Mesendoderm (in vitro differentiated cells): ENCODE data around the gene TAF1B.

Source experiments
- DNase-seq: peaks from one replicate; pipeline ENCODE4 v3.0.0; 2013
- H2AK5ac ChIP-seq: 2 replicates; pipeline ENCODE4 v1.6.1; 2013; ENCODE audit warnings: low read length, inconsistent platforms
- H2BK120ac ChIP-seq: 2 replicates; pipeline ENCODE4 v1.6.1; 2013; ENCODE audit warnings: low read depth, mild to moderate bottlenecking, low read length, moderate library complexity, mixed read lengths
- H2BK15ac ChIP-seq: replicated peaks from 2 replicates; pipeline ENCODE4 v1.6.1; 2013; ENCODE audit warnings: low read depth, mild to moderate bottlenecking, moderate library complexity
- H2BK5ac ChIP-seq: 2 replicates; pipeline ENCODE4 v1.6.1; 2013; ENCODE audit warnings: low read length, inconsistent platforms
- H3K18ac ChIP-seq: 2 replicates; pipeline ENCODE4 v1.6.1; 2013; ENCODE audit warnings: mild to moderate bottlenecking, low read length, mixed read lengths
- H3K23ac ChIP-seq: one replicate; pipeline ENCODE4 v1.6.1; 2013; ENCODE audit warnings: low read length
- H3K27ac ChIP-seq: 2 replicates; pipeline ENCODE4 v1.5.1; 2013; ENCODE audit warnings: low read depth, mild to moderate bottlenecking, inconsistent platforms, low read length, moderate library complexity
- H3K27me3 ChIP-seq: 2 replicates; pipeline ENCODE4 v1.6.1; 2013; ENCODE audit warnings: low read length, control low read depth, mild to moderate bottlenecking, inconsistent platforms; ENCODE audit not compliant: insufficient read depth, poor library complexity
- H3K36me3 ChIP-seq: 2 replicates; pipeline ENCODE4 v1.6.1; 2013; ENCODE audit warnings: low read length, inconsistent platforms; ENCODE audit not compliant: control insufficient read depth, insufficient read depth
- H3K4ac ChIP-seq: one replicate; pipeline ENCODE4 v1.6.1; 2013; ENCODE audit warnings: low read depth, mild to moderate bottlenecking, low read length, moderate library complexity
- H3K4me1 ChIP-seq: 2 replicates; pipeline ENCODE4 v1.6.1; 2013; ENCODE audit warnings: low read depth, low read length, inconsistent platforms; ENCODE audit not compliant: control insufficient read depth
- H3K4me2 ChIP-seq: 2 replicates; pipeline ENCODE4 v1.6.1; 2013; ENCODE audit warnings: low read length
- H3K4me3 ChIP-seq: 2 replicates; pipeline ENCODE4 v1.5.1; 2013; ENCODE audit warnings: mild to moderate bottlenecking, low read length
- H3K56ac ChIP-seq: one replicate; pipeline ENCODE4 v1.6.1; 2013; ENCODE audit warnings: low read length
- H3K79me1 ChIP-seq: 2 replicates; pipeline ENCODE4 v1.6.1; 2013; ENCODE audit warnings: low read length, inconsistent platforms
- H3K79me2 ChIP-seq: 2 replicates; pipeline ENCODE4 v1.6.1; 2013; ENCODE audit warnings: mild to moderate bottlenecking, low read length; ENCODE audit not compliant: control insufficient read depth, insufficient read depth
- H3K9ac ChIP-seq: 2 replicates; pipeline ENCODE4 v1.6.1; 2013; ENCODE audit warnings: low read length, inconsistent platforms
- H4K5ac ChIP-seq: one replicate; pipeline ENCODE4 v1.6.1; 2013; ENCODE audit warnings: low read length
- H4K8ac ChIP-seq: one replicate; pipeline ENCODE4 v1.6.1; 2013; ENCODE audit warnings: low read depth, mild to moderate bottlenecking, control low read depth, low read length, moderate library complexity
- WGBS: extraction: QIAGEN DNeasy Blood & Tissue Kit; methylation state at CpG from one replicate; pipeline ENCODE4 v1.1.7; 2013; ENCODE audit warnings: low lambda C conversion rate, missing lambda C conversion rate; ENCODE audit not compliant: insufficient coverage; ENCODE audit errors: extremely low coverage; 5-methylcytosine and 5-hydroxymethylcytosine counted together

The TAF1B gene

GRCh38 chr2:9797681-9798556, 45.4 kb upstream of the TAF1B start:
- H4K8ac ChIP-seq = no peak overlapping the region
- no peak overlapping the region for H3K4me3 ChIP-seq
- H2BK120ac ChIP-seq = no peak overlapping the region
- H2BK15ac ChIP-seq = no peak overlapping the region
- no peak overlapping the region for H3K56ac ChIP-seq
- no peak for DNase-seq
- no peaks in the 10 kb centered on the region for H3K36me3 ChIP-seq
- H3K9ac ChIP-seq = no peak overlapping the region
- no peak overlapping the region for H3K27ac ChIP-seq
- H3K4ac ChIP-seq = no peak overlapping the region
- no peak overlapping the region for H3K23ac ChIP-seq
- no peaks in the 10 kb centered on the region for H3K79me1 ChIP-seq
- H2BK5ac ChIP-seq = no peak overlapping the region
- WGBS = no CpG with 5 or more reads among the region's 18 CpGs
- no peak overlapping the region for H3K18ac ChIP-seq
- H3K79me2 ChIP-seq = no peaks in the 10 kb centered on the region
- peaks cover 3% of the 10 kb centered on the region for H3K4me1 ChIP-seq
- H3K4me2 ChIP-seq = no peak overlapping the region
- H3K27me3 ChIP-seq = no peaks in the 10 kb centered on the region
- H4K5ac ChIP-seq = no peak overlapping the region
- H2AK5ac ChIP-seq = no peak overlapping the region

- Histone ChIP-seq H4K5ac (no peak overlapping the region), H3K4me3 (no peak overlapping the region), H3K4ac (no peak overlapping the region), H3K36me3 (no peaks in the 10 kb centered on the region), H3K4me2 (no peak overlapping the region), H3K18ac (no peak overlapping the region), H2AK5ac (no peak overlapping the region), H3K79me1 (no peaks in the 10 kb centered on the region), H2BK120ac (no peak overlapping the region), H4K8ac (no peak overlapping the region), H3K23ac (no peak overlapping the region), H3K27ac (no peak overlapping the region), H3K4me1 (peaks cover 3% of the 10 kb centered on the region), H3K79me2 (no peaks in the 10 kb centered on the region), H2BK5ac (no peak overlapping the region), H3K56ac (no peak overlapping the region), H3K9ac (no peak overlapping the region), H2BK15ac (no peak overlapping the region), H3K27me3 (no peaks in the 10 kb centered on the region)
- no peak for DNase-seq
- no CpG with 5 or more reads among the region's 11 CpGs for WGBS
Observed at GRCh38 chr2:9799011-9799596, 44.2 kb upstream of the TAF1B start.

GRCh38 chr2:9799729-9800632, 43.3 kb upstream of the TAF1B start:
- H4K5ac ChIP-seq = no peak overlapping the region
- no peak overlapping the region for H3K4ac ChIP-seq
- H3K27me3 ChIP-seq = no peaks in the 10 kb centered on the region
- no peaks in the 10 kb centered on the region for H3K36me3 ChIP-seq
- no CpG with 5 or more reads among the region's 14 CpGs for WGBS
- no peaks in the 10 kb centered on the region for H3K79me2 ChIP-seq
- no peak overlapping the region for H3K4me2 ChIP-seq
- no peak overlapping the region for H3K4me3 ChIP-seq
- no peak overlapping the region for H2BK120ac ChIP-seq
- no peak overlapping the region for H2BK5ac ChIP-seq
- H3K9ac ChIP-seq = no peak overlapping the region
- H3K56ac ChIP-seq = no peak overlapping the region
- H3K18ac ChIP-seq = no peak overlapping the region
- H2AK5ac ChIP-seq = no peak overlapping the region
- H3K23ac ChIP-seq = no peak overlapping the region
- no peak overlapping the region for H4K8ac ChIP-seq
- no peak overlapping the region for H2BK15ac ChIP-seq
- H3K4me1 ChIP-seq = peaks cover 3% of the 10 kb centered on the region
- peak; percentile 93 for DNase-seq
- H3K27ac ChIP-seq = no peak overlapping the region
- no peaks in the 10 kb centered on the region for H3K79me1 ChIP-seq

- peaks cover 3% of the 10 kb centered on the region for H3K4me1 ChIP-seq
- H3K36me3 ChIP-seq = no peaks in the 10 kb centered on the region
- no peak overlapping the region for H3K56ac ChIP-seq
- no peak overlapping the region for H4K8ac ChIP-seq
- no peak overlapping the region for H3K4ac ChIP-seq
- no peak overlapping the region for H3K9ac ChIP-seq
- H2AK5ac ChIP-seq = no peak overlapping the region
- no CpG with 5 or more reads among the region's 5 CpGs for WGBS
- no peak overlapping the region for H3K27ac ChIP-seq
- no peak overlapping the region for H3K4me2 ChIP-seq
- no peaks in the 10 kb centered on the region for H3K27me3 ChIP-seq
- H3K23ac ChIP-seq = no peak overlapping the region
- H2BK5ac ChIP-seq = no peak overlapping the region
- H3K4me3 ChIP-seq = no peak overlapping the region
- no peak overlapping the region for H2BK120ac ChIP-seq
- no peaks in the 10 kb centered on the region for H3K79me2 ChIP-seq
- H2BK15ac ChIP-seq = no peak overlapping the region
- no peak for DNase-seq
- no peaks in the 10 kb centered on the region for H3K79me1 ChIP-seq
- no peak overlapping the region for H4K5ac ChIP-seq
- H3K18ac ChIP-seq = no peak overlapping the region
Observed at GRCh38 chr2:9800639-9800974, 42.7 kb upstream of the TAF1B start.

GRCh38 chr2:9800975-9801726, 42.1 kb upstream of the TAF1B start:
- no peak overlapping the region for H2AK5ac ChIP-seq
- H3K27ac ChIP-seq = peak overlapping the region; percentile 17
- peaks cover 3% of the 10 kb centered on the region for H3K4me1 ChIP-seq
- H2BK5ac ChIP-seq = no peak overlapping the region
- H3K23ac ChIP-seq = no peak overlapping the region
- H3K4me2 ChIP-seq = no peak overlapping the region
- H3K27me3 ChIP-seq = no peaks in the 10 kb centered on the region
- H4K8ac ChIP-seq = no peak overlapping the region
- H3K4ac ChIP-seq = peak overlapping the region; percentile 0
- no peaks in the 10 kb centered on the region for H3K79me1 ChIP-seq
- no peak overlapping the region for H3K18ac ChIP-seq
- no peak overlapping the region for H2BK15ac ChIP-seq
- peak; percentile 42 for DNase-seq
- H2BK120ac ChIP-seq = no peak overlapping the region
- H3K36me3 ChIP-seq = no peaks in the 10 kb centered on the region
- WGBS = no CpG with 5 or more reads among the region's 25 CpGs
- H3K4me3 ChIP-seq = no peak overlapping the region
- no peaks in the 10 kb centered on the region for H3K79me2 ChIP-seq
- H4K5ac ChIP-seq = no peak overlapping the region
- peak overlapping the region; percentile 50 for H3K56ac ChIP-seq
- H3K9ac ChIP-seq = no peak overlapping the region
